ENCODE data around the gene ANXA4. TPM values are rescaled to one million over a fixed set of nuclear protein-coding genes. Genes with fewer than 3 reads are reported as not detected.

Gene ANXA4
- total RNA-seq, 1 experiment from 2014 or later, result 92.0 TPM

- no peaks in the 10 kb centered on the region for H3K9me3 ChIP-seq
- Mint-ChIP-seq H3K4me1 (ENCODE audit: low read depth, unreplicated experiment) (peaks cover 7% of the 10 kb centered on the region), H3K27ac (ENCODE audit: unreplicated experiment) (no peak overlapping the region), H3K27me3 (ENCODE audit: insufficient read depth, unreplicated experiment) (no peaks in the 10 kb centered on the region), H3K36me3 (ENCODE audit: insufficient read depth, unreplicated experiment) (no peaks in the 10 kb centered on the region), H3K4me3 (ENCODE audit: unreplicated experiment) (no peak overlapping the region), H3K9me3 (ENCODE audit: unreplicated experiment) (no peaks in the 10 kb centered on the region)
- H3K4me3 ChIP-seq (ENCODE audit: low read depth, low read length), result no peak overlapping the region
- H3K27me3 ChIP-seq (replicated peaks; ENCODE audit: control insufficient read depth, insufficient read depth, low read length), result no peaks in the 10 kb centered on the region
- DNase-seq, result no peak
- no peaks in the 10 kb centered on the region; the same call in 1 of the 2 replicates for H3K36me3 ChIP-seq (ENCODE audit: control insufficient read depth, insufficient read depth, low read length)
- BruUV-seq (replicated peaks), result no TSS peak
- TF ChIP-seq CTCF (IDR thresholded peaks at IDR 0.05; ENCODE audit: insufficient read depth in 1 of 2, low read depth in 1 of 2, low read length in 1 of 2, severe bottlenecking in 1 of 2, unreplicated experiment in 1 of 2), result no peak
- POLR2A ChIA-PET, result no interaction called here
- no peaks in the 10 kb centered on the region; the same call in 1 of the 2 replicates for H3K4me1 ChIP-seq
- intact Hi-C loops (cut with micrococcal nuclease; ENCODE audit: unreplicated experiment), result no loop called here
- CTCF ChIA-PET, result no interaction called here
These were observed 95.6 kb downstream of the ANXA4 start for GRCh38 chr2:69837533-69837932.

GRCh38 chr2:69843993-69844392 is 102.1 kb downstream of the ANXA4 start:
- Mint-ChIP-seq H3K9me3 (ENCODE audit: unreplicated experiment) (no peaks in the 10 kb centered on the region), H3K4me3 (ENCODE audit: unreplicated experiment) (no peak overlapping the region), H3K36me3 (ENCODE audit: insufficient read depth, unreplicated experiment) (peaks cover 21% of the 10 kb centered on the region), H3K4me1 (ENCODE audit: low read depth, unreplicated experiment) (no peaks in the 10 kb centered on the region), H3K27me3 (ENCODE audit: insufficient read depth, unreplicated experiment) (no peaks in the 10 kb centered on the region), H3K27ac (ENCODE audit: unreplicated experiment) (no peak overlapping the region)
- H3K4me1 ChIP-seq, result no peaks in the 10 kb centered on the region
- no peak for DNase-seq
- ChIA-PET CTCF (no interaction called here), POLR2A (no interaction called here)
- H3K4me3 ChIP-seq (ENCODE audit: low read depth, low read length), result no peak overlapping the region
- TF ChIP-seq CTCF (IDR thresholded peaks at IDR 0.05; ENCODE audit: insufficient read depth in 1 of 2, low read depth in 1 of 2, low read length in 1 of 2, severe bottlenecking in 1 of 2, unreplicated experiment in 1 of 2), result no peak
- H3K9me3 ChIP-seq, result no peaks in the 10 kb centered on the region
- no TSS peak for BruUV-seq (replicated peaks)
- H3K27me3 ChIP-seq (replicated peaks; ENCODE audit: control insufficient read depth, insufficient read depth, low read length), result no peaks in the 10 kb centered on the region
- H3K36me3 ChIP-seq (ENCODE audit: control insufficient read depth, insufficient read depth, low read length), result no peaks in the 10 kb centered on the region; the same call in none of the 2 replicates
- intact Hi-C loops (cut with micrococcal nuclease; ENCODE audit: unreplicated experiment), result no loop called here

- H3K36me3 Mint-ChIP-seq (ENCODE audit: insufficient read depth, unreplicated experiment), result peaks cover 21% of the 10 kb centered on the region
- no peaks in the 10 kb centered on the region for H3K9me3 Mint-ChIP-seq (ENCODE audit: unreplicated experiment)
- intact Hi-C loops (cut with micrococcal nuclease; ENCODE audit: unreplicated experiment), result no loop called here
- no peak overlapping the region for H3K4me3 Mint-ChIP-seq (ENCODE audit: unreplicated experiment)
- no peaks in the 10 kb centered on the region for H3K4me1 Mint-ChIP-seq (ENCODE audit: low read depth, unreplicated experiment)
- H3K27ac Mint-ChIP-seq (ENCODE audit: unreplicated experiment), result no peak overlapping the region
- no peaks in the 10 kb centered on the region for H3K9me3 ChIP-seq
- DNase-seq, result no peak
- no peak overlapping the region for H3K4me3 ChIP-seq (ENCODE audit: low read depth, low read length)
- no peaks in the 10 kb centered on the region for H3K27me3 Mint-ChIP-seq (ENCODE audit: insufficient read depth, unreplicated experiment)
- no peaks in the 10 kb centered on the region; the same call in none of the 2 replicates for H3K36me3 ChIP-seq (ENCODE audit: control insufficient read depth, insufficient read depth, low read length)
- no peaks in the 10 kb centered on the region for H3K27me3 ChIP-seq (replicated peaks; ENCODE audit: control insufficient read depth, insufficient read depth, low read length)
- TF ChIP-seq CTCF (IDR thresholded peaks at IDR 0.05; ENCODE audit: insufficient read depth in 1 of 2, low read depth in 1 of 2, low read length in 1 of 2, severe bottlenecking in 1 of 2, unreplicated experiment in 1 of 2), result no peak
- no TSS peak for BruUV-seq (replicated peaks)
- ChIA-PET POLR2A (no interaction called here), CTCF (no interaction called here)
- H3K4me1 ChIP-seq, result no peaks in the 10 kb centered on the region
These were observed 102.6 kb downstream of the ANXA4 start for GRCh38 chr2:69844560-69844959.
